ENCODE measurements around the gene DIRAS3. TPM values are rescaled to one million over a fixed set of nuclear protein-coding genes. Genes with fewer than 3 reads are reported as not detected.

Gene DIRAS3
- total RNA-seq, 1 donor, result 0.43 TPM

- H3K4me3 ChIP-seq (ENCODE audit: low read depth, low read length), result no peak overlapping the region
- no peak for TF ChIP-seq CTCF (IDR thresholded peaks at IDR 0.05; ENCODE audit: insufficient read depth, low read depth, low read length)
- no peak for DNase-seq (ENCODE audit: low read depth)
These were observed 2.8 kb downstream of the DIRAS3 start for GRCh38 chr1:68047659-68048026.

- no peak for DNase-seq (ENCODE audit: low read depth)
- no peak overlapping the region for H3K4me3 ChIP-seq (ENCODE audit: low read depth, low read length)
- TF ChIP-seq CTCF (IDR thresholded peaks at IDR 0.05; ENCODE audit: insufficient read depth, low read depth, low read length), result no peak
These were observed 3.4 kb downstream of the DIRAS3 start for GRCh38 chr1:68046885-68047658.

- TF ChIP-seq CTCF (IDR thresholded peaks at IDR 0.05; ENCODE audit: insufficient read depth, low read depth, low read length), result no peak
- no peak overlapping the region for H3K4me3 ChIP-seq (ENCODE audit: low read depth, low read length)
These were observed 4.0 kb downstream of the DIRAS3 start for GRCh38 chr1:68046423-68046822.

GRCh38 chr1:68045511-68046180 is 4.8 kb downstream of the DIRAS3 start:
- no peak for DNase-seq (ENCODE audit: low read depth)
- no peak for TF ChIP-seq CTCF (IDR thresholded peaks at IDR 0.05; ENCODE audit: insufficient read depth, low read depth, low read length)
- no peak overlapping the region for H3K4me3 ChIP-seq (ENCODE audit: low read depth, low read length)

More at GRCh38 chr1:68046423-68046822, 4.0 kb downstream of the DIRAS3 start:
- DNase-seq (ENCODE audit: low read depth), result no peak

- H3K4me3 ChIP-seq (ENCODE audit: low read depth, low read length), result no peak overlapping the region
- no peak for DNase-seq (ENCODE audit: low read depth)
- TF ChIP-seq CTCF (IDR thresholded peaks at IDR 0.05; ENCODE audit: insufficient read depth, low read depth, low read length), result no peak
These were observed 6.9 kb downstream of the DIRAS3 start for GRCh38 chr1:68043443-68044090.

GRCh38 chr1:68036946-68037345 is 13.5 kb downstream of the DIRAS3 start:
- TF ChIP-seq CTCF (IDR thresholded peaks at IDR 0.05; ENCODE audit: insufficient read depth, low read depth, low read length), result no peak
- H3K4me3 ChIP-seq (ENCODE audit: low read depth, low read length), result no peak overlapping the region
- DNase-seq (ENCODE audit: low read depth), result no peak

Measured in fibroblast of villous mesenchyme (primary cell).